Mucosa of rectum (tissue), 2 donors: ENCODE results near the gene NAP1L5.

Source experiments
- H3K27ac ChIP-seq, 2 donors: one replicate each; pipeline ENCODE4 v1.7.0; 2013; ENCODE audit warnings: inconsistent platforms in 2 of 2, low read depth in 2 of 2, low read length in 2 of 2
- H3K27me3 ChIP-seq, 2 donors: one replicate each; pipeline ENCODE4 v1.7.0; 2013; ENCODE audit warnings: low read length in 2 of 2; ENCODE audit not compliant: control insufficient read depth in 2 of 2, insufficient read depth in 2 of 2
- H3K36me3 ChIP-seq, 2 donors: one replicate each; pipeline ENCODE4 v1.7.0; 2013; ENCODE audit warnings: low read length in 2 of 2; ENCODE audit not compliant: control insufficient read depth in 2 of 2, insufficient read depth in 2 of 2
- H3K4me1 ChIP-seq, 2 donors: one replicate each; pipeline ENCODE4 v1.7.0; 2013; ENCODE audit warnings: low read length in 2 of 2, mild to moderate bottlenecking in 1 of 2; ENCODE audit not compliant: control insufficient read depth in 2 of 2, insufficient read depth in 2 of 2
- H3K4me3 ChIP-seq, 2 donors: one replicate each; pipeline ENCODE4 v1.7.0; 2013; ENCODE audit warnings: low read length in 2 of 2
- H3K9ac ChIP-seq, 2 donors: one replicate each; pipeline ENCODE4 v1.7.0; 2013; ENCODE audit warnings: low read length in 2 of 2, low read depth in 1 of 2, mild to moderate bottlenecking in 1 of 2
- H3K9me3 ChIP-seq, 2 donors: one replicate each; pipeline ENCODE4 v1.7.0; 2013; ENCODE audit warnings: low read length in 2 of 2; ENCODE audit not compliant: control insufficient read depth in 2 of 2
- donor health status: healthy.
- donor health status: Normal muscosa, but diverticular disease.

Gene NAP1L5

DNA sequence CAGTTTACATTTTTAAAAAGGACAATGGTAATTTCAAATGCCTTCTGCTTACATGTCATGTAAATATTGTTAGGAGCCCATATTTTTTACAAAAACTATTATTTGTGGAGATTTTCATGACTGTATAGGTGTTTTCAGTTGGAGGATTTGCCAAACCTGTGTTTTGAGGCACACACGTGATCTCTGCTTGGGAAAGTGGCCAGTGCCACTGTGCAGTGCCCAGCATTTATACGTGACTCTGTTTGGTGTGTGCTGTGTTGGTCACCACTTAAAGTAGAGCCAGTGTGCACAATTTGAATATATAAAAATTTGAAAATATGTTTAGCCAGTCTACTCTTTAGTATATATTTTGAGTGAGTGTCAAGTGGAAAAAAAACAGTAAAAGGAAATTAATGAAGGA is 26.8 kb upstream of the NAP1L5 start:
- H3K4me1 ChIP-seq = no peaks in the 10 kb centered on the region
- peaks cover 52 to 70% of the 10 kb centered on the region in 2 donors for H3K36me3 ChIP-seq
- H3K9me3 ChIP-seq = no peaks in the 10 kb centered on the region
- H3K9ac ChIP-seq = no peak overlapping the region
- H3K27ac ChIP-seq = no peak overlapping the region
- no peaks in the 10 kb centered on the region for H3K27me3 ChIP-seq
- no peak overlapping the region for H3K4me3 ChIP-seq

DNA sequence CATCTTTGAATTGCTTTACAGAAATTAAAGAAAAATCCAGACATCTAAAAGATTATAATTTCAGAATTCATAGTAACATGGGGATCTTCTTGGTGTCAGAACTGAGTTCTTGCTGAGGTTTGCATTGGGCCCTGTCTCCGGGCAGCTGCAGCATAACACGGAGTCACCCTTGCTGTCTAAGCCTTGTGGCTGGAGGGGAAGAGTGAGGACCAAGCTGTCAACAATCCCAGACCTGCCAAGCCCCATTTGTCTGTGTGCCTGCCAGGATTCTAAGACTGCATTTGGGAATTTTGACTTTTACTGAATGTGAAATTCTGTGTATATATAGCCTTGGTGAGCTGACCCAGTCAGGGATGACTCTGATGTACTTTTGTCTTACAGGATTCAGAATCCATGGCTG is 25.2 kb upstream of the NAP1L5 start:
- no peak overlapping the region for H3K4me3 ChIP-seq
- H3K27ac ChIP-seq = no peak overlapping the region
- no peaks in the 10 kb centered on the region for H3K9me3 ChIP-seq
- H3K36me3 ChIP-seq = peaks cover 47 to 62% of the 10 kb centered on the region in 2 donors
- H3K4me1 ChIP-seq = no peaks in the 10 kb centered on the region
- no peak overlapping the region for H3K9ac ChIP-seq
- H3K27me3 ChIP-seq = no peaks in the 10 kb centered on the region

DNA sequence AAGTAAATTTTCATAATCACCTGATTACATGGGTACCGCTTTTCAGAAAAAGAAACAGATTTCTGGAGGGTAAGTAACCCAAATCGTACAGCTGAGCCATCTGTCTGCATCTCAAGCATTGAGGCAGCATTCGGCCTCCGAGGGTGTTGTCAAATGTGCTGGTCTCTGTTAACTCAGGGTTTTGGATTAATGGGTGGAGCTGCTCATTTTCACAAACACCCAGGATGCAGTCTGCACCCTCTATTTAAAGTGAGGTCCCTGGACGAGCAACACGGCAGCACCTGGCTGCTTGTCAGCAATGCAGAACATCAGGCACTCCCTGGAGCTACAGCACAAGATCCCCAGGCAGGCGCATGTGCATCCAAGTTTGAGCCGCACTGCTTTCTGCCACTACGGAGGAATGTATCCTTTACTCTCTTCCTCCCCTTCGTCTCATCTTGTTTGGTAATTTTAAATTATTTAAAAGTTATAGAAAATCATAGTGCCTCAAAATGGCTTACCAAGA is 24.7 kb upstream of the NAP1L5 start:
- Histone ChIP-seq H3K4me1 (no peaks in the 10 kb centered on the region), H3K36me3 (peaks cover 47 to 61% of the 10 kb centered on the region in 2 donors), H3K4me3 (no peak overlapping the region), H3K27me3 (no peaks in the 10 kb centered on the region), H3K27ac (no peak overlapping the region), H3K9ac (no peak overlapping the region), H3K9me3 (peaks cover 0 to 2% of the 10 kb centered on the region in 2 donors)

DNA sequence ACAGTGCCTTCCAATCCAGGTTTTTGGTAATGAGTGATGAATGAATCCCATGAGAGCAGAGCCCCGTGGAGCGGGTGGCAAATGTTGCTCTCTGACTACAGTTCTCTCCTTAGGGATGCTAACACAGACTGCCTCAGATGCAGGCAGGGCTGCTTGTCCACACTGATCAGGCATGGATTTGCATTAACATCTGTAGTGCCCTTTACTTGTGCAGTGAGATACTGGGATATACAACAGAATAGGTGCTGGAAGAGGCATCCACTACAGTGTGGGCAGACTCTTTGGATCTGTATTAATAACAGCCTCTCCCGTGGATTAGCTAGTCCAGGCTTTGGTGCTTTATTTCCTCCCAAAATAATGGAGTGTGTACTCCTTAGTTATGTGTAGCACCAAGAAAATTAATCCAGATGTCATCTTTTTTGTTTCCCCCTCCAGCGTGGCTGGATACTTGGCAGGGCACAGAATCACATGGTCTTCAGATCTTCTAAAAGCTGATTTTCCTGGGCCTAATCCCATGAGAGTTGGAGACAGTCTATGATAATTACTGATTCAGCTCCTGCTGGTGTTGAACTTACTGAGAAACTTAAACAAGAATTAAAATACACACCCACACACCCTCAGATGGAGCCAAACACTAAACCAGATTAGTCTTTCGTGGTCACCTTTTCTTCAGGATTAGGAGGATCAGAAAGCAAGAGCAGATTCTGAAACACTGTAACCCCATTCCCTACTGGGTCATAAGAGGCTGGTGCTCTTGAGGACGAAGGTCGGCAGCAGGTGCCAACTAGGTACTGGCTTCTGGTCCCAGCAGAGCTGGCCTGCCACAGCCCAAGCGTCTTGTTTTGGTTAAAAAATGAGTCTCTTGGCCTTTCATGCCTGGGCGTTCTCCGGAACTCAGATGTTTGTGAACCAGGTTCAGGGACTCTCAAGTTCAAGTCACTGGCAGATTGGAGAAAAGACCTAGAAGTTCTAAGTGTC is 23.1 kb upstream of the NAP1L5 start:
- Histone ChIP-seq H3K4me3 (no peak overlapping the region), H3K27me3 (no peaks in the 10 kb centered on the region), H3K27ac (no peak overlapping the region), H3K9me3 (peaks cover 0 to 3% of the 10 kb centered on the region in 2 donors), H3K9ac (no peak overlapping the region), H3K4me1 (no peaks in the 10 kb centered on the region), H3K36me3 (peaks cover 39 to 56% of the 10 kb centered on the region in 2 donors)

DNA sequence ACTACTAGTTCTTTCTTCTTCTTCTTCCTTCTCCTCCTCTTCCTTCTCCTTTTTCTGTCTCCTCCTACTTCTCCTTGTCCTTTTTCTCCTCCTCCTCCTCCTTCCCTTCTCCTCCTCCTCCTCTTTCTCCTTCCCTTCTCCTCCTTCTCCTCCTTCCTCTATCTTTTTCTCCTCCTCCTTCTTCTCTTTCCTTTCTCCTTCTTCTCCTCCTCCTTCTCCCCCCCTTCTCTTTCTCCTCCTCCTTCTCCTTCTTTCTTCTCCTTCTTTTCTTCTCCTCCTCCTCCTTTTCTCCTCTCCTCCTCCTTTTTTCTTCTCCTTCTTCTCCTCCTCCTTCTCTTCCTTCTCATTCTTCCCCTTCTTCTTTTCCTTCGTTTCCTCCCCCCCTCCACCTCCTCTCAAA is 21.8 kb upstream of the NAP1L5 start:
- no peaks in the 10 kb centered on the region for H3K27me3 ChIP-seq
- no peak overlapping the region for H3K9ac ChIP-seq
- H3K9me3 ChIP-seq = peaks cover 0 to 3% of the 10 kb centered on the region in 2 donors
- no peak overlapping the region for H3K27ac ChIP-seq
- no peaks in the 10 kb centered on the region for H3K4me1 ChIP-seq
- peaks cover 35 to 46% of the 10 kb centered on the region in 2 donors for H3K36me3 ChIP-seq
- no peak overlapping the region for H3K4me3 ChIP-seq

DNA sequence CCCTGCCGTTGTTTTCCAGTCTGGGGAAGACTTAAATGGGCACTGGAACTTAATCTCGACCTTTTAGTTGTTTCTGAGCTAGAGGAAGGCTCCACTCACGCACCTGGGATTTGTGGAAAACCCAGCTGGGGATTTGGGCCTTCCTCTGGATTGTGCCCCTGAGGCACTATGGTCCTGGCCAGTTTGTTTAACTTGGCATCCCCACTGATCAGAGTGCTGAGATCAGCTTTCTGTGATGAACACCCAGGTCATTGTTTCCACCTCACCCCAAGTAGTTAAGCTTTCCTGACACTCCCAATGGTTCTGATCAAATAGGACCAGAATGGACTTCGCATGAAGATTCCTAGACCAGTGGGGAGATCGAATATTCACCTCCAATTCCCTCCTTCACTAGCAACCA is 20.5 kb upstream of the NAP1L5 start:
- H3K4me3 ChIP-seq = no peak overlapping the region
- no peak overlapping the region for H3K27ac ChIP-seq
- H3K27me3 ChIP-seq = no peaks in the 10 kb centered on the region
- no peaks in the 10 kb centered on the region for H3K4me1 ChIP-seq
- peaks cover 29 to 36% of the 10 kb centered on the region in 2 donors for H3K36me3 ChIP-seq
- H3K9ac ChIP-seq = no peak overlapping the region
- H3K9me3 ChIP-seq = peaks cover 0 to 3% of the 10 kb centered on the region in 2 donors

DNA sequence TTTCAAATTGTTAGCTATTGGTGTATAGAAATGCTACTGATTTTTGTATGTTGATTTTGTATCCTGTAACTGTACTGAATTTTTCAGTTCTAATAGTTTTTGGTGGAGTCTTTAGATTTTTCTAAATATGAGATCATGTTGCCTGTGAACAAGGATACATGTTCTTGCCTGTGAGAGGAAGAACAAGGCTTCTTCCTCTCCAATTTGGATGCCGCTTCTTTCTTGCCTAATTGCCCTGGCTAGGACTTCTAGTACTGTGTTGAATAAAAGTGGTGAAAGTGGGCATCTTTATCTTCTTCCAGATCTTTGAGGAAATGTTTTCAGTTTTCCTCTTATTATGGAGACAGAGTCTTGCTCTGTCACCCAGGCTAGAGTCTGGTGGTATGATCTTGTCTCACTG is 16.2 kb upstream of the NAP1L5 start:
- H3K36me3 ChIP-seq = peaks cover 20 to 21% of the 10 kb centered on the region in 2 donors
- peaks cover 0 to 3% of the 10 kb centered on the region in 2 donors for H3K9me3 ChIP-seq
- no peaks in the 10 kb centered on the region for H3K27me3 ChIP-seq
- H3K27ac ChIP-seq = no peak overlapping the region
- no peak overlapping the region for H3K9ac ChIP-seq
- H3K4me3 ChIP-seq = no peak overlapping the region
- H3K4me1 ChIP-seq = no peaks in the 10 kb centered on the region

DNA sequence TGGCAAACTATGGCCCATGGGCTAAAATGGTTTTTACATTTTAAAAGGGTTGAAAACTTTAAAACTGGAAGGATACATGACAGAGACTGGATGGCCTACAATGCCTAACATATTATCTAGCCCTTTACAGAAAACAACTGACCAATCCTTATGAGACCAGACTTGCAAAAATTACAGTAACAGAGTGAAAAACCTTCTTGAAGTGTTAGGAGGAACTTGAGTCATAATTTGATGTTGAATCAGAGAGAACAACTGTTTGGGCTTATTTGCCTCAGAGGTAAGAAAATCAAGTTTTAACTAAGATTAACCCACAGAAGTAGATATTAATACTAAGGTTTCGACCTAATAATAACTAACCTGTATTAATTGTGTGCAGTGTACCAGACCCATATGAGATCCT is 12.4 kb upstream of the NAP1L5 start:
- Histone ChIP-seq H3K4me1 (no peaks in the 10 kb centered on the region), H3K9me3 (no peaks in the 10 kb centered on the region), H3K9ac (no peak overlapping the region), H3K36me3 (peaks cover 15 to 23% of the 10 kb centered on the region in 2 donors), H3K4me3 (no peak overlapping the region), H3K27me3 (no peaks in the 10 kb centered on the region), H3K27ac (no peak overlapping the region)

DNA sequence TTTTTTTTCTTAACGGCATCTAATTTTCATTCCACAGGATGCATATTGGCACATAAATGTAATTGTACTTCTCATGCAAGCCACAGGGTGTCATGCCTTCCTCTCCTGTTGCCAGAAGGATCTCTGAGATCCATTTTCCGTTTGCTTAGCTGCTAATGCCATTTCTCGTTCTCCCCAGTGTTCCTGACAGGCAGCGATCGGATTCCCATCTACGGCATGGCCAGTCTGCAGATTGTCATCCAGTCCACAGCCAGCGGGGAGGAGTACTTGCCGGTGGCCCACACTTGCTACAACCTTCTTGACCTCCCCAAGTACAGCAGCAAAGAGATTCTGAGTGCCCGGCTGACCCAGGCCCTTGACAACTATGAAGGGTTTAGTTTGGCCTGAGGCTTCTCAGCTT is 8.9 kb upstream of the NAP1L5 start:
- no peaks in the 10 kb centered on the region for H3K4me1 ChIP-seq
- H3K36me3 ChIP-seq = peaks cover 15 to 26% of the 10 kb centered on the region in 2 donors
- H3K9me3 ChIP-seq = no peaks in the 10 kb centered on the region
- no peak overlapping the region for H3K4me3 ChIP-seq
- H3K27ac ChIP-seq = no peak overlapping the region
- H3K27me3 ChIP-seq = no peaks in the 10 kb centered on the region
- no peak overlapping the region for H3K9ac ChIP-seq

DNA sequence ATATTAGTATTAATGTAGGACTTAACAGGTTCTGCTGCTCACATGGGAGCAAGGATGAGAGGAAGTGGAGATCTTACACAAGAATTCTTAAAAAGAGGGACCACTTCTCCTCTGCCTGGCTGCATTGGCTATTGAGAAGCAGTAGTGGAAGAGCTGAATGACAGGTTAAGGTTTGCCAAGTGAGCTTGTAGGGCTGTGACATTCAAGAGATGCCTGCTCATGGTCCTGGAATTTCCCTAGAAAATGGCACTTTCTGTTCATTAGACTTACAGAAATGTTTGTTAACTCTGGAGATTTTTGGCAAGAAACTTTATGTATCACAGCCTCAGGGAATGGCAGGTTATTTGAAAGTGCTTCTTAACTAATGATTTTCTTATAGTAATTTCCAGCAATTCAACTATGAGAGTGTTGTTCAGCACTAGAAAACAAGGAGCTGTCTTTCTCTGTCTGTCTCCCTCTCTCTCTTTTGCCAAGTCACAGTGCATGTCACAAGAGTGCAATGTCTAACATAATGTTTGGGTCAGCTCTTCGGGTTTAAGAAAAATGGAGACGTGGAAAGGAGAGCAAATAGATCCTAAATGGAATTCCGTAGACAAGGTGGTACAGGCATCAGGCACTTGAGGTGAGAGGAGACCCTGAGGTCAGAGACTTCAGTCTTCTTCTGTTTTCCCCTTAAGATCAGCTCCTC is 8.3 kb upstream of the NAP1L5 start:
- Histone ChIP-seq H3K9ac (no peak overlapping the region), H3K27me3 (no peaks in the 10 kb centered on the region), H3K9me3 (no peaks in the 10 kb centered on the region), H3K4me1 (no peaks in the 10 kb centered on the region), H3K4me3 (no peak overlapping the region), H3K36me3 (peaks cover 13 to 26% of the 10 kb centered on the region in 2 donors), H3K27ac (no peak overlapping the region)
